HG03097 (cell line): ENCODE results near the gene LRRC72.
"Not testable (repeated sequence)": the region's sequence is repeated elsewhere in the genome, so short reads cannot be mapped to it uniquely, and the experiment has no call there.

Experiments used
- ATAC-seq: cut with Tn5 transposase; IDR thresholded peaks from one replicate; pipeline ENCODE4 v1.9.1; 2021; ENCODE audit not compliant: unreplicated experiment, low FRiP score

Gene LRRC72

DNA sequence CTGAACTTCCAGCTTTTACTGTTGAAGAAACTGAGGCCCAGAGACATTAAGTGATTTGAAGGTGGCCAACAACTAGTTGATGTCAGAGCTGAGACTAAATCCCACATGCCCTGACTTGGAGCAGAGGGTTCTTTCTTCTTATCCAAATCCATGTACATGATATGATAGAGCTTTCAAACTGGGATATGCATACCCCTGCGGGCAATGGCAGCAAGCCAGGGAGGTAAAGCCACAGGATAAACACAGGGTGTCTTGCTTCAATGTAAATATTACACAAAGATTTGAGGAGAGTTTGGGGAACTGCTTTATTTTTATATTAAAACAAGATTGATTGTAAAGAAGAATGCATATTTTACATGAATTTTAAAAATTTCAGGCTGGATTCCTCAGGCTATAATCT is 2.3 kb upstream of the LRRC72 start:
- ATAC-seq: no peak

DNA sequence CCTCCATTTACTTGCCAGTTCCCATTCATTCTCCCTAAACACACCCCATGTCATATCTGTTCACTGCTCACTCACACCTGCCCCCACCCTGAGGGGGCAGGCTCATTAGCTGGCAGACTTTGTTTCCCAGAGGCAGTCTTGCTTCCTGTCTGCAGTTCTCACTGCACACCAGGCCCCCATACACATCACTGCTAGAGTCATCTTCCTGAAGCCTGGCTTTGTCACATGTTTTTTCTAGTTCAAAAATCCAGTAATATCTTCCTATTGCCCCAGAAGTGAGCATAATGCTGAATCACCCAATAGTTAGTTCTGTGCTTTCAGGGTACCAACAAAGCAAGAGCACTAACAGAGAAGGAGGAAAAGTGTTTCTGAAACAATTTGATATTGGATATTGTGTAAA is 1.9 kb downstream of the LRRC72 start:
- ATAC-seq: no peak

DNA sequence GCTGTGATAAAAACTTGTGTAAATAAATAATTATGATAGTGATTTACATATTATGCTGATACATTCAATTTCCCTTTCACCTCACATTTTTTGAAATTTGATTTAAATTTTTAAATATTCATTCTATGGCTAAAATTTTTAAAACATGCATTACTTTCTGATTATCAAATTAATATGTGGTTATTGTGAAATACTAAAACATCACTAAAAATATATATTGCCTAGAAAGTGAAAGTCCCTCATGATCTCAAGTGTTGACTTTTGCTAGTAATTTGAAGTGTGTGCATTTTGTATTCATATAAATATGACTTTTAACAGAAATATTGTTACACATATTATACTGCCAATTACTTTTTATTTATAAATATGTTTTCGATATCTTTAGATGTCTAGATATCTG is 3.1 kb downstream of the LRRC72 start:
- no peak for ATAC-seq

- no peak for ATAC-seq
Observed at GRCh38 chr7:16531707-16532106, 5.1 kb downstream of the LRRC72 start.

GRCh38 chr7:16532272-16532671 is 5.6 kb downstream of the LRRC72 start:
- ATAC-seq: no peak

DNA sequence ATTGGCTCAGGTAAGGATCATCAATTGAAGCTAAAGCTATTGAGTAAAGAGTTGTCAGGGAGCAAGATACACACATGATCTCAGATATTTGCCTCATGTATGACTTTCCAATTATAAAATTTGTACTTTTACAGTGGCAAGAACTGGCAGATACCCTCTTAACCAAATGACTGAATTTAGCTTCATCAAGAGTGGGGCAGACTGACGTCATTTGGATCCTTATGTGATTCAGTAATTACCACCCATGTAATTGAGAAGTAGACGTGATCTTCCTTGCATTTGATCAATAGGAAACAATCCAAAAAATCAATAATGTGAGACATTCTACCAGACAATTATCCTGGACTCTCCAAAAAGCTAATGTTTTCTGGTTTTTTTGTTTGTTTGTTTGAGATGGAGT is 8.9 kb downstream of the LRRC72 start:
- ATAC-seq: no peak

DNA sequence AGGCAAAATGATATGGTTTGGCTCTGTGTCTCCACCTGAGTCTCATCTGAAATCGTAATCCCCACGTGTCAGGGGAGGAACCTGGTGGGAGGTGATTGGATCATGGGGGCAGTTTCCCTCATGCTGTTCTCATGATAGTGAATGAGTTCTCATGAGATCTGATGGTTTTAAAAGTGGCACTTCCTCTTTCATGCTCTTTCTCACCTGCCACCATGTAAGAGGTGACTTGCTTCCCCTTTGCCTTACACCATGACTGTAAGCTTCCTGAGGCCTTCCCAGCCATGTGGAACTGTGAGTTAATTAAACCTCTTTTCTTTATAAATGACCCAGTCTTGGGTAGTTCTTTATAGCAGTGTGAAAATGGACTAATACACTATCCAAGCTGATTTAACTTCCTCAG is 13.9 kb downstream of the LRRC72 start:
- ATAC-seq: not testable (repeated sequence)

DNA sequence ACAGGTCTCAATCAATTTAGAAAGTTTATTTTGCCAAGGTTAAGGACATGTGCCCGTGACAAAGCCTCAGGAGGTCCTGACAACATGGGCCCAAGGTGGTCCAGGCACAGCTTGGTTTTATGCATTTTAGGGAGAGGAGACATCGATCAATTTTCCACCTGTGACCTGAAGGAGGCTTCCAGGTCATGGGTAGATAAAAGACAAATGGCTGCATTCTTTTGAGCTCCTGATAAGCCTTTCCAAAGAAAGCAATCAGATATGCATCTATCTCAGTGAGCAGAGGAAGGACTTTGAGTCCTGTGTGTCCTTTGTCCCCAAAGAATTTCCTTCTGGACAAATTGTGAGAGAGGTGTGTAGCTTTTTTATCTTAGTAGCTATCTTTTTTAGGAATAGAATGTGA is 15.8 kb downstream of the LRRC72 start:
- no peak for ATAC-seq

- ATAC-seq: no peak
Observed at GRCh38 chr7:16543456-16543855, 16.8 kb downstream of the LRRC72 start.

GRCh38 chr7:16546921-16547505 is 20.4 kb downstream of the LRRC72 start:
- ATAC-seq: no peak

DNA sequence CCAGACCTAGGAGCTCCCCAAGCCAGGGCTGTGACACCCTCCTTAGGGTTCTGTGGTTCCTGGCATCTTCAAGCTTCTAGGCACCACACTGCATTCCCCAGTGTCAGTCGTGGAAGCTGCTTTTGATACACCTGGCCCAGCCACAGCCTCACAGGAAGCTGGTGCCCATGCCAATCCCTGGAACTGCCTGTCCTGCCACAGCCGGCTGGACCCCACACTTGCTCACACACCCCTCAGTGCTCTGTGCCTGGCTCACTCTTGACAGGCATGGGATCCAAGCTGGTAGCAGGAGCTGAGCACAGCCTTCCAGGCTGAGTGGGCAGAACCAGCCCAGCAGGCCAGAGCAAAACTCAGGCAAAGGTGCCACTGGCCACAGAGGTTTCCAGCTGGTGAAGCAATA is 21.8 kb downstream of the LRRC72 start:
- ATAC-seq: no peak

DNA sequence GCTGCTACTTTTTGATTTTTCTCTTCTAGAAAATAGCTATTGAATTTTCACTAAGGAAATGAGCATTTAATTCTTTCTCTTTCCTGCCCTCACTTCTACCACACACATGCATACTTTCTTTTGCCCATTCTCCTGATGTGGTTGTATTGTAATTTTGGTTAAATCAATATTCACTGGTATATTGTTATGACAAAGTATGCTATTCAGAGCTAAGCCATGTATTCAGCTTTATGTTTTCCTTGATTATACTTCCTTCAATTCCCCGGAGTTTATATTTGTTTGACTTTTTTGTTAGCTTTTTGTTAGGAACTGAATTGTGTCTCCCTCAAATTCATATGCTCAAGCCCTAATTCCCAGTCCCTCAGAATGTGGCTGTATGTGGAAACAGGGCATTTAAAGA is 24.0 kb downstream of the LRRC72 start:
- no peak for ATAC-seq

- no peak for ATAC-seq
Observed at GRCh38 chr7:16554518-16555236, 28.1 kb downstream of the LRRC72 start.

GRCh38 chr7:16556359-16556758 is 29.7 kb downstream of the LRRC72 start:
- no peak for ATAC-seq

GRCh38 chr7:16558761-16559302 is 32.2 kb downstream of the LRRC72 start:
- no peak for ATAC-seq

- no peak for ATAC-seq
Observed at GRCh38 chr7:16559497-16560179, 33.0 kb downstream of the LRRC72 start.

GRCh38 chr7:16561943-16562342 is 35.3 kb downstream of the LRRC72 start:
- ATAC-seq: no peak

- ATAC-seq: no peak
Observed at GRCh38 chr7:16562456-16563220, 36.0 kb downstream of the LRRC72 start.

DNA sequence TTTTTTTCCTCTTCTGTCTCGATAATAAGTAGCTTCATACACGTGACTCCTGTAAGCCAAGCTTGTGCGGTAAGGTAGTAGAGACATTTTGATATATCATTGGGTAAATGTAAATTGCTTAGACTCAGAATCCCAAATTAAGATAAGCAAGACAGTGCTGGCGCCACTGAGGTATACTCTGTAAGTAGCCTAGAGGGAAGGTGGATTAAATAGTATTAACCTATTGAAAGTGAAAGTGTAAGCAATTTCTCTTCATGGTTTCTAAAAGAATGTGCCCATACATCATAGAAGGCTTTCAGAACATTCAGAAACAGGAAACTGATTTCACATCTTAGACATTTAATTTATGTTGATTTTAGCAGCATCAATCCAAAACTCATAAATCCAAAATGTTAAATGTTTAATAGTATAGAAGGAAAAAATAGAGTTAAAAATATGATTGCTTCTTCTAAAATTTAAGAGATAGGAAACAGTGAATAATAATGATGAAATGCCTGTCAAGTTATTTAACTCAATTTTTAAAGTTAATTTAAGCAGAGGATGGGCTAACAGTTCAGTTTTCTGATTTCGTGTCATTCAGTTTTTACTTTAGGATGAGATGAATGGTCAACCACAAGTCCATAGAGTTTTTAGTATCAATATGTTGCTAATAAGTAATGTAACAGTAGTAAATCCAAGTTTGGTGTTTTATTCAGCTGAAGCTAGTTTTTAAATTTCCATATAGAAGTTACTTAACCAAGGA is 36.8 kb downstream of the LRRC72 start:
- ATAC-seq: peak; percentile 82

DNA sequence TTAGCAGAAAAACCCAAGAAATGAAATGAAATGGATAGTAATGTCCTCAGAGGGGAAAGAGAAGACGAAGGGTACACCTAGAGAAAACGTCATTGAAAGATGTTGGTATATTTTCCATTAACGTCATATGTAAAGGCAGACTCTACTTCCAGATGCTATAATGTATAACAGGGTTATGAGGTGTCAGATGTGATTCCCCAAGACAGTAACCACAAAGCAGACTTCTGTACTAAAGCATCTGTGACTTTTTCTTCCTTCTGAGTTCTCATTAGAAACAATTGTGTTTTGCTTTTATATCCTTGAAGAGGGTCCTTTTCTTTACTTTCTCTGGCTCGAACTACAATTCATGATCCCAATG is 37.4 kb downstream of the LRRC72 start:
- peak; percentile 51 for ATAC-seq
